Measurements from ENCODE around the gene ARID5B.
"Not testable (repeated sequence)": the region's sequence is repeated elsewhere in the genome, so short reads cannot be mapped to it uniquely, and the experiment has no call there.

Gene ARID5B

DNA sequence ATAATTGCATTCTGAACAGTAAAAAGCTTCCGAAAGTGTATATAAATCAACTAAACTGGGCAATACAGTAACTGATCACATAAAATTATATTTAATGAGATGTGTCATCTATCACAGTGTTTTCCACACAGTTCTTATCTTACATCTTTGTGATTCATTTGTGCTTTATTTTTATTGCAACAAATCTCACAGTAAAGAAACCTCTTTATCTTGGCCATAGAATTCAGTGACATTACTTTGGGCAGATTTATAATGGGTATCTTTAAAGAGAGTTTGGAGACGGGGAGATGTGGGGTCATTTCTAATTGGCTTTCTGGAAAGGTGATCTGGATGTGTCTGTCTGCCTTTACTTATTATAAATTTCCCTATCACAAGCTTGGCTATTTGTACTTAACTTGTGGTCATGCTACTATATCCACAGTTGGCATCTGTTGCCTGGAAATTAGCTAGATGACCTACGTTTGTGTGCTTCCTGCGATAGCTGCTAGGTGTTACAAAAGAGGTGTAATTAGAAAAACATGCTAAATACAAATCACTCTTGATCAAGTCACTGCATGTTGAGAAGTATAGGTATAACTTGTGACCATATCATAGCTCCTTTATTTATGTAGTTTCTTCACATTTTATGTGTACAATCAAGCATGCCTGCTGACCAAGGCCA is 123.8 kb downstream of the ARID5B start:
- no peak overlapping the region for H3K27ac ChIP-seq
- TF ChIP-seq, protein P1, sequence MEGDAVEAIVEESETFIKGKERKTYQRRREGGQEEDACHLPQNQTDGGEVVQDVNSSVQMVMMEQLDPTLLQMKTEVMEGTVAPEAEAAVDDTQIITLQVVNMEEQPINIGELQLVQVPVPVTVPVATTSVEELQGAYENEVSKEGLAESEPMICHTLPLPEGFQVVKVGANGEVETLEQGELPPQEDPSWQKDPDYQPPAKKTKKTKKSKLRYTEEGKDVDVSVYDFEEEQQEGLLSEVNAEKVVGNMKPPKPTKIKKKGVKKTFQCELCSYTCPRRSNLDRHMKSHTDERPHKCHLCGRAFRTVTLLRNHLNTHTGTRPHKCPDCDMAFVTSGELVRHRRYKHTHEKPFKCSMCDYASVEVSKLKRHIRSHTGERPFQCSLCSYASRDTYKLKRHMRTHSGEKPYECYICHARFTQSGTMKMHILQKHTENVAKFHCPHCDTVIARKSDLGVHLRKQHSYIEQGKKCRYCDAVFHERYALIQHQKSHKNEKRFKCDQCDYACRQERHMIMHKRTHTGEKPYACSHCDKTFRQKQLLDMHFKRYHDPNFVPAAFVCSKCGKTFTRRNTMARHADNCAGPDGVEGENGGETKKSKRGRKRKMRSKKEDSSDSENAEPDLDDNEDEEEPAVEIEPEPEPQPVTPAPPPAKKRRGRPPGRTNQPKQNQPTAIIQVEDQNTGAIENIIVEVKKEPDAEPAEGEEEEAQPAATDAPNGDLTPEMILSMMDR (conservative IDR thresholded peaks at IDR 0.05): no peak

DNA sequence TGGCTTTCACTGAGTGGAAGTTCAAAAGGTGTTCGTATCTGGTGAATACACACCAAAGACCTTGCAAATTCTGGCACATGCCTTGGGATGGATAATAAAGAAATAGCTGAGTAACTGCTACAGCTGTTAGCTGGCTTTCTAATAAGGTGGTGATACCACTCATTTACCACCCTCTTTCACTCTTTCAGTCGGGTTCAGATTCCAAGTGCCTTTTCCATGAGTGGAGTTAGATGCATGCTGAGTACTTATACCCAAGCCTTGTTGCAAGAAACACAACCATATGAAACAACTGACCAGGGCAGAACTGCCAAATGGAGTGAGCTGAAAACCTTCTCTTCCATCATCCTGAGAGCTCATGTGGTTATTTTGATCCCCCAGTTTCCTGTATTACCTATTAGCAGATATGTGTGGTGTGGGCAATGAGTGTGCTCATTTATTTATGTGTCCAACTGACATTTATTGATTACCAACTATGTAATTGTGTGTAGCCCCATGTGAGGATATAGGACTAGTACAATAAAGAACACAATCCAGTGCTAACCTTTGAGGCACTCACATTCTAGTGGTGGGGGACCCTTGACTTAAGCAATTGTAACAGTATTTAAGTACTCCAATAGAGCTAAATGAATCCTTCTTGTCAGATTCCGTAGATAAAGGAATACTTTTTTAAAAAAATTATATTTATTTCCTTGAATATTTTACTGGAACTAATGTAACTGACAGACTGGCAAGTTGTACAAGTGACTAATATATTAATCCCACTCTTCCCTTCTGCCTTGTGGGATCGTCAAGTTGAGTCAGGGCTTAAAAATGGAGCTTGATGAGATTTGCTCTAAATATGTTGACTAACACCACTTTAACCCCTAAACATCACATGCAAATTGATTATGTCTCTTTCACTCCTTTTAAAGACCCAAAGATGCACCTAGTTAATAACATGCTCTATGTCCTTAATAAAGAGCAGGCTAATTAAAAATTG is 124.7 kb downstream of the ARID5B start:
- no peak overlapping the region for H3K27ac ChIP-seq
- TF ChIP-seq, protein P1 (conservative IDR thresholded peaks at IDR 0.05): no peak

DNA sequence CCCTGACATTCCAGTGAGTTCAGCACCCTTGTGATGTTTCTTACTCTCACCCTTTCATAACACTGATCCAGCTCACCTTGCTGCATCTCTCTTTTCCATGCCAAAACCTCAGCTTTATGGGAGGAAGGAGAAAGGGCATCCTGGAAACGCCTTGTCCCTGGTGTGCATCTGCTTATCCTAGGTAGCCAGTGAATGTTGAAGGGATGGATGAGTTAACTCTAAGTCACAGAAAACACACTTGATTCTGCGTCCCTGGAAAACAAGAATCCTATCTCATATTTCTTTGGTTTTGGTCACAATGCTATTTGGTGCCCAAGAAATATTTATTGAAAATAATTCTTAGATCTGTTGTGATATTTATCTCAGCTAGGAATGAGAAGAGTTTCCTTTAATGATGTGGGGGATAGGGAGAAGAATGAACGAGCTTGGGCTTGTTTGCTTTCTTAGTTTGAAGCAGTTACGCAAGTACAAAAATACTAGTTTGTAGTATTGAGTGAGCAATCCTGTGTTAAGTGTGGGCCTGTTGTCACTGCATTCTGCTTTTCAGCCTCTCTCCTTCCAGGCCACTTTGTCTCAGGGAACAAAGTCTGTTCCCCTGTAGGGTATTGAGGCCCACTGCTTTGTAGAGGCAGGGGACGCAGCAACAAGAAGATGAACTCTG is 126.5 kb downstream of the ARID5B start:
- TF ChIP-seq, protein P1 (conservative IDR thresholded peaks at IDR 0.05): no peak
- no peak overlapping the region for H3K27ac ChIP-seq

DNA sequence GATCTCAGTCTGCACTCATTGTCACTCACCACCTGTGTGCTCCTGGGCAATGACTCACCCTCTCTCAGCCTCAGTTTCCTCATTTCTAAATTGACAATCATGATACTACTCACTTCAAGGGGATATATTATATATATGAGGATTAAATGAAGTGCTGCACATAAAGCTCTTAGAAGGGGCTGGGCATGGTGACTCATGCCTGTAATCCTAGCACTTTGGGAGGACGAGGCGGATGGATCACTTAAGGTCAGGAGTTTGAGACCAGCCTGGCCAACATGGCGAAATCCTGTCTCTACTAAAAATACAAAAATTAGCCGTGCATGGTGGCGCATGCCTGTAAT is 127.0 kb downstream of the ARID5B start:
- H3K27ac ChIP-seq: not testable (repeated sequence)

DNA sequence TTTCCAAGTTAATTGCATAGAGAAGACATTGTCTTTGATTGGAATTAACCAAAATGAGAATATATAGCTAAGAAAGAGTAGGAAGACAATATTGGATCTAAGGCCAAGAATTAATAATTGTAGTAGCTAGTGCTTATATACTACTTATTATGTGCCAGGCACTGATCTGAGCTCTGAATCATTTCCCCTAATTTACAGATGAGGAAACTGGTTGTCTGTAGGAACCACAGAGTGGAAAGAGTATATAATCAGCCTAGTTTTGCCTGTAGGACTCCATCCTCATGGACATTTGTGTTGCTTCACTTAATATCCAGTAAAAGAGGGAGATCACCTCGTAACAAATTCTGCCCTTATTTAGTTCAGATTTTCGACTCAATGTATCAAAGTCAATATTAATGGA is 127.9 kb downstream of the ARID5B start:
- TF ChIP-seq, protein P1 (conservative IDR thresholded peaks at IDR 0.05): no peak

DNA sequence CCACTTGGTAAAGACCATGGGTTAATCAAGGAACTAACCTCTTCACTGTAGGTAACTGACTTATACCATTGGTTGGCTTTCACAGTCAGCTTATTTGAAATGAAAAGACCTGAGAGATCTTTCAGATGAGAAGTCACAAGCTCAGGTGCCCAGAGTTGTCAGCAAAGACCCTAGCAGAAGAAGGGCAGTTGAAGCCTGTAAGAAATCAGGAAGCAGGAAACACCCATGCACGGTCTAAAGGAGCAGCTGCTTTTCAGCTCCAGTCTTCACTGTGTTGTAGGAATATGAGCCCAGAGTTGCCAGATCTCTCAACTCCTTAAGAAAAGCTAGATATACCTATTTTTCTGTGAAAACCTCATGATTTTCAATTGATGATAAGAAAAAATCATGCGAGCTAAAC is 130.0 kb downstream of the ARID5B start:
- TF ChIP-seq, protein P1 (conservative IDR thresholded peaks at IDR 0.05): no peak
- H3K27ac ChIP-seq: no peak overlapping the region

More for the DNA sequence above, 127.9 kb downstream of the ARID5B start:
- H3K27ac ChIP-seq: no peak overlapping the region

DNA sequence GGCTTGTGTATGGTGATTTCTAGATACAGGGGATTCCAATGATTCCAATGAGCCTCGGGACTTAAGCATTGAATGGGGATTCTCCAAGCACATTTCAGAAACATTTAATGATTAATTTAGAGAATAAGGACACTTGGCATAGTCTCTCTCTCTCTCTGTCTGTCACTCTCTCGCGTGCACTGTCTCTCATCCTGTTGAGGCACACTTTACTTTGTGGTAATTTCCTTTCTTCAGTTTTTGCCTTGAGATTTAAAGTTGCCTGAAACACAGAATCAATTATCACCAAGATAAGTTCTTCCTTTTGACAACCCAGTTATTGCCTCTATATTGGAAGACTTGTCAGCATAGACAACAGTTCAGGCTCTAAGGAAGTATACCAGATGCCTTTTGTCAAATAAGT is 131.6 kb downstream of the ARID5B start:
- TF ChIP-seq, protein P1 (conservative IDR thresholded peaks at IDR 0.05): no peak
- peak overlapping the region; percentile 84 for H3K27ac ChIP-seq

All from VCaP (cell line).